Suprapubic skin (tissue), 4 donors: ENCODE data around the gene SCG2. TPM values are rescaled to one million over a fixed set of nuclear protein-coding genes. Genes with fewer than 3 reads are reported as not detected.
"Not testable (repeated sequence)": the region's sequence is repeated elsewhere in the genome, so short reads cannot be mapped to it uniquely, and the experiment has no call there.

Experiments
- DNase-seq, 2 donors: peaks; one replicate each; pipeline ENCODE4 v3.0.0-alpha.2; 2019; ENCODE audit warnings: low spot score in 2 of 2
- H3K27ac ChIP-seq: fragments of 200-600 bp; sonication (generic); one replicate; pipeline ENCODE4 v1.5.1; 2019
- H3K27me3 ChIP-seq: fragments of 200-600 bp; sonication (generic); one replicate; pipeline ENCODE4 v1.5.1; 2019
- H3K36me3 ChIP-seq: fragments of 200-600 bp; sonication (generic); one replicate; pipeline ENCODE4 v1.5.1; 2019
- H3K4me1 ChIP-seq: fragments of 200-600 bp; sonication (generic); one replicate; pipeline ENCODE4 v1.5.1; 2019
- H3K4me3 ChIP-seq: fragments of 200-600 bp; sonication (generic); one replicate; pipeline ENCODE4 v1.5.1; 2019; ENCODE audit warnings: mild to moderate bottlenecking
- H3K9me3 ChIP-seq: fragments of 200-600 bp; sonication (generic); one replicate; pipeline ENCODE4 v1.5.1; 2019
- EP300 ChIP-seq: sonication (generic); formaldehyde crosslinking; IDR thresholded peaks from one replicate; pipeline ENCODE4 v1.6.1; 2017; ENCODE audit warnings: antibody characterized with exemption
- POLR2A ChIP-seq, 2 donors: fragments of 450-650 bp; IDR thresholded peaks; one replicate each; pipeline ENCODE4 v1.6.1; 2017; ENCODE audit warnings: antibody characterized with exemption in 2 of 2, mild to moderate bottlenecking in 2 of 2, moderate library complexity in 2 of 2
- POLR2AphosphoS5 ChIP-seq, 3 donors: sonication (generic); formaldehyde crosslinking; IDR thresholded peaks; one replicate each; pipeline ENCODE4 v1.6.1; 2017; ENCODE audit warnings: antibody characterized with exemption in 3 of 3
- WGBS: methylation state at CpG from one replicate; pipeline ENCODE4 v1.1.5; 2018; 5-methylcytosine and 5-hydroxymethylcytosine counted together
- total RNA-seq, 4 donors: library from RNA; depleted of rRNA; stranded (reverse); fragments of >200 nt; gene quantifications; one replicate each; pipeline ENCODE4 v1.1.0, GENCODE V29; 2016
- TF ChIP-seq, protein P1 (sequence below), 2 donors: fragments of 200-600 bp in 1 of 2; fragments of 450-650 bp in 1 of 2; sonication (generic) in 1 of 2; IDR thresholded peaks; one replicate each; pipeline ENCODE4 v1.5.1; 2016 to 2019; ENCODE audit warnings: antibody characterized with exemption in 2 of 2, mild to moderate bottlenecking in 1 of 2, moderate library complexity in 1 of 2

Gene SCG2
- total RNA-seq, 4 donors from 2014 or later = not detected

DNA sequence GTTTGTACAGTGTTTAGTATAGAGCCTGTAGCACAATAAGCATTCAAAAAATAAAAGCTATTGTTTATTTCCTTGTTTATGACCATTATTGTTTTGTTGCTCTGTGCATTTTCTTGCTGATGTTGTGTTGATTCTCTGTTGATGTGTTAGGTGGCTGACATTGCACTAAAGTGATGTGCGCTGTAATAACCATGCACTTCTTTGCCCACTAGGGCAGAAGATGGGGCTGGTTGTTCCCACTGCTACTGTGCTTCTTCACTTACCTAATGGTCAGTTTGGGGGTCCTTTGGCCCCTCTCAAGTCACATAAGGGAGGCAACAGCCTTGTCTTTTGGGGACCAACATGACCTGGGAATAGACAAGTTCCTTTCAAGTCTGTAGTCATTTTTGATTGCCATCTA, 6.0 kb downstream of the SCG2 start:
- no peaks in the 10 kb centered on the region for H3K9me3 ChIP-seq
- WGBS = 89% methylated on average over 1 of the region's 1 CpG
- H3K4me1 ChIP-seq = no peaks in the 10 kb centered on the region
- H3K27me3 ChIP-seq = peaks cover 9% of the 10 kb centered on the region
- H3K27ac ChIP-seq = no peak overlapping the region
- H3K4me3 ChIP-seq = no peak overlapping the region
- no peak for DNase-seq
- no peaks in the 10 kb centered on the region for H3K36me3 ChIP-seq
- no peak for TF ChIP-seq EP300
- TF ChIP-seq POLR2AphosphoS5 (IDR thresholded peaks at IDR 0.05) = no peak
- no peak for TF ChIP-seq POLR2A (IDR thresholded peaks at IDR 0.05)
- TF ChIP-seq, protein P1, sequence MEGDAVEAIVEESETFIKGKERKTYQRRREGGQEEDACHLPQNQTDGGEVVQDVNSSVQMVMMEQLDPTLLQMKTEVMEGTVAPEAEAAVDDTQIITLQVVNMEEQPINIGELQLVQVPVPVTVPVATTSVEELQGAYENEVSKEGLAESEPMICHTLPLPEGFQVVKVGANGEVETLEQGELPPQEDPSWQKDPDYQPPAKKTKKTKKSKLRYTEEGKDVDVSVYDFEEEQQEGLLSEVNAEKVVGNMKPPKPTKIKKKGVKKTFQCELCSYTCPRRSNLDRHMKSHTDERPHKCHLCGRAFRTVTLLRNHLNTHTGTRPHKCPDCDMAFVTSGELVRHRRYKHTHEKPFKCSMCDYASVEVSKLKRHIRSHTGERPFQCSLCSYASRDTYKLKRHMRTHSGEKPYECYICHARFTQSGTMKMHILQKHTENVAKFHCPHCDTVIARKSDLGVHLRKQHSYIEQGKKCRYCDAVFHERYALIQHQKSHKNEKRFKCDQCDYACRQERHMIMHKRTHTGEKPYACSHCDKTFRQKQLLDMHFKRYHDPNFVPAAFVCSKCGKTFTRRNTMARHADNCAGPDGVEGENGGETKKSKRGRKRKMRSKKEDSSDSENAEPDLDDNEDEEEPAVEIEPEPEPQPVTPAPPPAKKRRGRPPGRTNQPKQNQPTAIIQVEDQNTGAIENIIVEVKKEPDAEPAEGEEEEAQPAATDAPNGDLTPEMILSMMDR (IDR thresholded peaks at IDR 0.05) = no peak

DNA sequence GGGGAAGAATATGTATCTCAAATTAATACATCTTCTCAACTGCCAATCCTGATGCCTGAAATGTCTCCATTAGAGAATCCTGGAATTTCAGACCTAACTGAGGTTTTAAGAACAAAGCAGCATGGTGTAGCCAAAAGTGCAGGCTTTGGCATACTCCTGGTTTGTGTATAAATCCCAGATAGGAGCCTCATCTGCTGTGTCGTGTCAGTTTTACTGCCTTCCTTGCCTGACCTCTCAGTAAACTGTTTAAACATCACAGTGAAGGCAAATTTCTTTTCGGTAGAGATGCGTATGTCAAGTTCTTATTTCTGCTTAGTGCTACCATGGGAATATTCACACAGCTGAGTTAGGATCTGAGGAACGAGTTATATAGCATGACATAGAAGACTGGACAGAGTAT, 7.3 kb downstream of the SCG2 start:
- Histone ChIP-seq H3K9me3 (no peaks in the 10 kb centered on the region), H3K27ac (no peak overlapping the region), H3K4me3 (no peak overlapping the region), H3K4me1 (no peaks in the 10 kb centered on the region), H3K36me3 (no peaks in the 10 kb centered on the region), H3K27me3 (peaks cover 9% of the 10 kb centered on the region)
- WGBS = 56% methylated on average over 4 of the region's 4 CpGs
- TF ChIP-seq EP300 (no peak), POLR2AphosphoS5 (IDR thresholded peaks at IDR 0.05) (no peak), POLR2A (IDR thresholded peaks at IDR 0.05) (no peak)
- TF ChIP-seq, protein P1 (IDR thresholded peaks at IDR 0.05) = no peak
- DNase-seq = no peak

DNA sequence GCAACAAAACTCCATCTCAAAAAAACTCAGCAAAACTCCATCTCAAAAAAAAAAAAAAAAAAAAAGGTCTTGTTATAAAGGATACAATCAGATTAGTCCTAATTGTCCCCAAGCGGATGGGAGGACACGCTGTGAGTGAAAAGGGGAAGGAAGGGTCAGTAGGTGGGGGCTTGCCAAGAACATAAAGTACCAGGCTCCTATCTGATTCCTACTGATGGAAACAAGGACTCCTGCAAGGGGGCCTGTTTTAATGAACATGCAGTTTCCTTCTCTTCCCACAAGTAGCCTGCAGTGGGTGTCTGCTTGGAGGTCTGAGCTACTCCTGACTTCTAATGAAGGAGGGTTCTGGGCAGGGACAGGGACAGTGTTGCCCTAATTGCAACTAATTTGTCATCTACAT, 7.9 kb downstream of the SCG2 start:
- Histone ChIP-seq H3K27me3 (peaks cover 9% of the 10 kb centered on the region), H3K36me3 (no peaks in the 10 kb centered on the region), H3K27ac (no peak overlapping the region), H3K4me3 (no peak overlapping the region), H3K4me1 (no peaks in the 10 kb centered on the region), H3K9me3 (no peaks in the 10 kb centered on the region)
- TF ChIP-seq, protein P1 (IDR thresholded peaks at IDR 0.05) = no peak
- TF ChIP-seq POLR2A (IDR thresholded peaks at IDR 0.05) = no peak
- TF ChIP-seq EP300 = no peak
- TF ChIP-seq POLR2AphosphoS5 (IDR thresholded peaks at IDR 0.05) = no peak
- 76% methylated on average over 2 of the region's 2 CpGs for WGBS
- DNase-seq = no peak

DNA sequence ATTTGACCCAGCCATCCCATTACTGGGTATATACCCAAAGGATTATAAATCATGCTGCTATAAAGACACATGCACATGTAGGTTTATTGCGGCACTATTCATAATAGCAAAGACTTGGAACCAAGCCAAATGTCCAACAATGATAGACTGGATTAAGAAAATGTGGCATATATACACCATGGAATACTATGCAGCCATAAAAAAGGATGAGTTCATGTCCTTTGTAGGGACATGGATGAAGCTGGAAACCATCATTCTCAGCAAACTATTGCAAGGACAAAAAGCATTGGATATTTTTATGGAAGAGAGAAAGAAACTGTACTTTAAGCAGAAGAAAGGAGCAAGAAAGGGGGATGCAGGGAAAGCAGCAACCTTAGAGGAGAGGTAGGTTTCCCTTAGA, 9.5 kb downstream of the SCG2 start:
- H3K36me3 ChIP-seq, H3K9me3 ChIP-seq, H3K4me3 ChIP-seq, DNase-seq, H3K27me3 ChIP-seq, H3K27ac ChIP-seq, H3K4me1 ChIP-seq: not testable (repeated sequence)
- 100% methylated on average over 1 of the region's 1 CpG for WGBS

DNA sequence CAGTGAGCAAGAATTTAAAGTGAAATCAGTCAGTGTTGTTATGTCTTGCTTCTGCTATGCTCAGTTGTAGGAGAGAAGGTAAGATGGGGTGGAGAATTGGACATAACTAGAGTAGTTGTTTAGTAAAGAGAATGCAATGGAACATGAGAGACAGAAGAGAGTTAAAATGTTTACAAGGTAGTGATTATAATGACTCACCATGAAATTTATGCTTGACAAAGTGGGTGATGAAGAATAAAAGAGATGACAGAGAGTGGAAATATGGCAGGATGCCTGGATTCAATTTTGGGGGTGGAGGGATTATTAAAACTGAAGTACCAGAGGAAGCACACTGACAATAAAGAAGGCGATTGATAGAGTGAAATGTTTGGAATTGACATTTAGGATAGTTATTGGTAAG, 10.6 kb downstream of the SCG2 start:
- Histone ChIP-seq H3K36me3 (no peaks in the 10 kb centered on the region), H3K4me1 (no peaks in the 10 kb centered on the region), H3K4me3 (no peak overlapping the region), H3K9me3 (no peaks in the 10 kb centered on the region), H3K27me3 (no peaks in the 10 kb centered on the region), H3K27ac (no peak overlapping the region)
- 74% methylated on average over 1 of the region's 1 CpG for WGBS
- TF ChIP-seq EP300 (no peak), POLR2AphosphoS5 (IDR thresholded peaks at IDR 0.05) (no peak), POLR2A (IDR thresholded peaks at IDR 0.05) (no peak)
- TF ChIP-seq, protein P1 (IDR thresholded peaks at IDR 0.05) = no peak
- no peak for DNase-seq

DNA sequence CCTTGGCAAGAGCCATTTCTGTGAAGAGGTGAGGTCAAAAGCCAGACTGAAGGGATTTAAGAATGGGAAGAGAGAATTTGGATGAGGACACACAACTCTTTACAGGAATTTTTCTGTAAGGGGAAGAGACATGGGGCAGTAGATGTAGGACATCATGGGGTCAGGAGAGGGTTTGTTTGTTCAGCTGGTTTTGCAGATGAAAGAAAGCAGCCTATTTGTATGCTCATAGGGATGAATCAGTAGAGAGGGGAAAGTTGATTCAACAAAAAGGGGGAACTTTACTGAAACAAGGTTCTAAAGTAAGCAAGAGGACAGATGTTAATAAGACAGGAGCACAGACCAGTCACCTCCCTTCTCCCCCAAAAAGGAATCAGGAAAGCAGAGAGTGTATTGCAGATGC, 11.2 kb downstream of the SCG2 start:
- H3K4me3 ChIP-seq = no peak overlapping the region
- TF ChIP-seq POLR2A (IDR thresholded peaks at IDR 0.05) = no peak
- TF ChIP-seq, protein P1 (IDR thresholded peaks at IDR 0.05) = no peak
- no peak for TF ChIP-seq POLR2AphosphoS5 (IDR thresholded peaks at IDR 0.05)
- no peak for TF ChIP-seq EP300
- no peaks in the 10 kb centered on the region for H3K27me3 ChIP-seq
- no peak overlapping the region for H3K27ac ChIP-seq
- H3K36me3 ChIP-seq = no peaks in the 10 kb centered on the region
- DNase-seq = no peak
- no peaks in the 10 kb centered on the region for H3K9me3 ChIP-seq
- H3K4me1 ChIP-seq = no peaks in the 10 kb centered on the region
